ENCODE measurements around the gene KTN1.

DNA sequence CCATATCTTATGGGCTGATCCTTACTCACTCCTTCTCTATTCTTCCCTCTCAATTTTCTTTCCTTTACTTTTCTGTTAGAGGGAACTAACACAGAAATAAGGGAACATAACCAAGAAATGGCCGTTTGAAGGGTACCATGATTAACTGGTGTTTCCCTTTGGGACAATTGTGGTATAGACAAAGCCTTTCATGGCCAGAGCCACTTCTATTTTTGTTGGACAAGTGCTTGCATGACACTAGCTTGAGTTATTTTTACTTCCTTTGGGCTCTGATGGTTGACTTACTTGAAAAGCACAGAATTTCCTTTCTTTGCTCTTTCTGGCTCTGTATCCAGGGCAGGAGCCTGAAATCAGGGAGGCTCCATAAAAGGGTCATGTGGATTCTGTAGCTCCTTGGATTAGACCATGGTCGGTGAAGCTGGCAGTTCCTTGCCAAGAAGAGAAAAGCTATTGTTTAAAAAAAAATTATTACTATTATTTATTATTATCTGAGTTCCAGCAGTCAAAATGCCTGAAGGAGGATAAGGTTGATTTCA, 130.6 kb downstream of the KTN1 start:
- TF ChIP-seq, protein P1, sequence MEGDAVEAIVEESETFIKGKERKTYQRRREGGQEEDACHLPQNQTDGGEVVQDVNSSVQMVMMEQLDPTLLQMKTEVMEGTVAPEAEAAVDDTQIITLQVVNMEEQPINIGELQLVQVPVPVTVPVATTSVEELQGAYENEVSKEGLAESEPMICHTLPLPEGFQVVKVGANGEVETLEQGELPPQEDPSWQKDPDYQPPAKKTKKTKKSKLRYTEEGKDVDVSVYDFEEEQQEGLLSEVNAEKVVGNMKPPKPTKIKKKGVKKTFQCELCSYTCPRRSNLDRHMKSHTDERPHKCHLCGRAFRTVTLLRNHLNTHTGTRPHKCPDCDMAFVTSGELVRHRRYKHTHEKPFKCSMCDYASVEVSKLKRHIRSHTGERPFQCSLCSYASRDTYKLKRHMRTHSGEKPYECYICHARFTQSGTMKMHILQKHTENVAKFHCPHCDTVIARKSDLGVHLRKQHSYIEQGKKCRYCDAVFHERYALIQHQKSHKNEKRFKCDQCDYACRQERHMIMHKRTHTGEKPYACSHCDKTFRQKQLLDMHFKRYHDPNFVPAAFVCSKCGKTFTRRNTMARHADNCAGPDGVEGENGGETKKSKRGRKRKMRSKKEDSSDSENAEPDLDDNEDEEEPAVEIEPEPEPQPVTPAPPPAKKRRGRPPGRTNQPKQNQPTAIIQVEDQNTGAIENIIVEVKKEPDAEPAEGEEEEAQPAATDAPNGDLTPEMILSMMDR (IDR thresholded peaks at IDR 0.05; ENCODE audit: poor library complexity) = no peak
- TF ChIP-seq EZH2 (IDR thresholded peaks at IDR 0.05; ENCODE audit: borderline replicate concordance) (no peak), EZH2phosphoT487 (IDR thresholded peaks at IDR 0.05; ENCODE audit: low read depth, severe bottlenecking, unreplicated experiment) (no peak)

Measured in hepatocyte (in vitro differentiated cells).